B cell (primary cell): ENCODE data around the gene CDC5L. TPM values are rescaled to one million over a fixed set of nuclear protein-coding genes. Genes with fewer than 3 reads are reported as not detected.

Experiments
- ATAC-seq: fragments of 200-7000 bp; cut with Tn5 transposase; one replicate; pipeline ENCODE4 v1.10.0; 2021; ENCODE audit warnings: low read depth, mild to moderate bottlenecking, moderate number of reproducible peaks, moderate library complexity
- CTCF ChIA-PET: fragments of 350-600 bp; sonication (Branson Sonifier 250); formaldehyde crosslinking; loops from one replicate; lab custom pipeline; 2021; ENCODE audit warnings: antibody characterized with exemption, inconsistent platforms; lab: Charles Lee
- POLR2A ChIA-PET: fragments of 350-600 bp; sonication (Branson Sonifier 250); formaldehyde crosslinking; loops from one replicate; lab custom pipeline; 2021; ENCODE audit warnings: antibody characterized with exemption; lab: Charles Lee
- DNase-seq: peaks from one replicate; pipeline ENCODE4 v3.0.0; 2013
- H2AFZ ChIP-seq: 2 replicates; pipeline ENCODE4 v1.6.1; 2012; ENCODE audit warnings: mild to moderate bottlenecking, low read depth, low read length; ENCODE audit not compliant: insufficient read depth, poor library complexity, severe bottlenecking
- H3K27ac ChIP-seq, 2 donors: 1 replicate in 1 of 2; 2 replicates in 1 of 2; pipeline ENCODE4 v1.5.1; 2012 to 2013; ENCODE audit warnings: low read length in 2 of 2, mild to moderate bottlenecking in 2 of 2, moderate library complexity in 1 of 2
- H3K27me3 ChIP-seq, 4 experiments: fragments of 200-600 bp in 1 of 4; sonication (generic) in 1 of 4; replicated peaks in 1 of 4; 1 replicate in 2 of 4; 2 replicates in 2 of 4; pipeline versions ENCODE4 v1.6.1 to v1.7.0; 2013 to 2016; ENCODE audit warnings: low read length in 3 of 4, mild to moderate bottlenecking in 2 of 4, mixed read lengths in 1 of 4, moderate library complexity in 1 of 4; ENCODE audit not compliant: insufficient read depth in 4 of 4, control insufficient read depth in 3 of 4; ENCODE audit errors: control extremely low read depth in 1 of 4
- H3K36me3 ChIP-seq, 2 experiments: replicated peaks in 1 of 2; 1 replicate in 1 of 2; 2 replicates in 1 of 2; pipeline versions ENCODE4 v1.6.1 to v1.7.1; 2013; ENCODE audit warnings: low read length in 1 of 2; ENCODE audit not compliant: insufficient read depth in 2 of 2, control insufficient read depth in 1 of 2; ENCODE audit errors: control extremely low read depth in 1 of 2, extremely low read depth in 1 of 2
- H3K4me1 ChIP-seq, 2 donors: fragments of 200-600 bp in 1 of 2; sonication (generic) in 1 of 2; 1 replicate in 1 of 2; 2 replicates in 1 of 2; pipeline versions ENCODE4 v1.5.1 to v1.6.1; 2013 to 2017; ENCODE audit warnings: low read length in 2 of 2; ENCODE audit not compliant: control insufficient read depth in 2 of 2, insufficient read depth in 2 of 2
- H3K4me2 ChIP-seq: replicated peaks from 2 replicates; pipeline ENCODE3; 2012; ENCODE audit warnings: mild to moderate bottlenecking, low read depth, low read length; ENCODE audit not compliant: poor library complexity, severe bottlenecking
- H3K4me3 ChIP-seq, 5 experiments: fragments of 200-600 bp in 1 of 5; sonication (generic) in 1 of 5; 1 replicate in 3 of 5; 2 replicates in 2 of 5; pipeline versions ENCODE4 v1.5.1 to v1.7.0; 2011 to 2016; ENCODE audit warnings: low read length in 4 of 5, mild to moderate bottlenecking in 4 of 5, low read depth in 2 of 5, control low read depth in 1 of 5, moderate library complexity in 1 of 5; ENCODE audit not compliant: insufficient read depth in 1 of 5; ENCODE audit errors: control extremely low read depth in 1 of 5, extremely low read depth in 1 of 5
- H3K79me2 ChIP-seq: fragments of 200-600 bp; sonication (generic); one replicate; pipeline ENCODE4 v1.6.0; 2016; ENCODE audit warnings: low read length; ENCODE audit not compliant: control insufficient read depth, insufficient read depth
- H3K9ac ChIP-seq: fragments of 200-600 bp; sonication (generic); 2 replicates; pipeline ENCODE4 v1.6.1; 2017; ENCODE audit warnings: mild to moderate bottlenecking, low read length, moderate library complexity
- H3K9me3 ChIP-seq, 3 donors: one replicate each; pipeline versions ENCODE4 v1.6.1 to v1.7.1; 2013; ENCODE audit warnings: low read length in 2 of 3; ENCODE audit not compliant: control insufficient read depth in 2 of 3, insufficient read depth in 1 of 3; ENCODE audit errors: control extremely low read depth in 1 of 3
- H4K20me1 ChIP-seq: 2 replicates; pipeline ENCODE4 v1.6.0; 2012; ENCODE audit warnings: mild to moderate bottlenecking, low read length; ENCODE audit not compliant: insufficient read depth, control insufficient read depth, poor library complexity, severe bottlenecking
- H3K27ac Mint-ChIP-seq: one replicate; pipeline ENCODE4 v1.8.0; 2021; ENCODE audit warnings: mixed read lengths
- H3K27me3 Mint-ChIP-seq: one replicate; pipeline ENCODE4 v1.8.0; 2021; ENCODE audit warnings: mixed read lengths
- H3K4me1 Mint-ChIP-seq: one replicate; pipeline ENCODE4 v1.8.0; 2021; ENCODE audit warnings: mixed read lengths
- H3K4me3 Mint-ChIP-seq: one replicate; pipeline ENCODE4 v1.8.0; 2021; ENCODE audit warnings: mixed read lengths
- H3K9me3 Mint-ChIP-seq: one replicate; pipeline ENCODE4 v1.8.0; 2022; ENCODE audit warnings: mixed read lengths; ENCODE audit not compliant: insufficient read depth
- CTCF ChIP-seq: fragments of 200-600 bp; IDR thresholded peaks from one replicate; pipeline ENCODE4 v1.8.0; 2022; ENCODE audit warnings: antibody characterized with exemption, mild to moderate bottlenecking
- EZH2 ChIP-seq: IDR thresholded peaks from 2 replicates; pipeline ENCODE4 v1.6.1; 2012; ENCODE audit warnings: borderline replicate concordance, low read depth, mild to moderate bottlenecking, moderate library complexity, low read length; ENCODE audit not compliant: insufficient read depth, poor library complexity, severe bottlenecking
- WGBS: methylation state at CpG from one replicate; pipeline ENCODE4 v1.1.5; 2013; ENCODE audit warnings: missing lambda C conversion rate; ENCODE audit not compliant: insufficient coverage; 5-methylcytosine and 5-hydroxymethylcytosine counted together
- intact Hi-C: fragments of 100-400 bp; cut with micrococcal nuclease; formaldehyde crosslinking; loops from one replicate; pipeline ENCODE4 v1.10.0; 2022
- polyA plus RNA-seq: library from polyadenylated mRNA; depleted of rRNA; stranded (reverse); fragments of >200 nt; gene quantifications from 2 replicates; pipeline ENCODE4 v1.2.3, GENCODE V29; 2012
- total RNA-seq, 2 donors: library from RNA; stranded (reverse); fragments of 120-200 nt in 1 of 2; gene quantifications; 1 replicate in 1 of 2; 2 replicates in 1 of 2; pipeline versions ENCODE4 v1.2.3 to v1.2.4, GENCODE V29; 2013 to 2022

CDC5L gene
- total and polyA plus RNA-seq, 2 donors (not counting 1 experiment from before 2014, with no cell fraction given) = 4.1 to 22.2 TPM

GRCh38 chr6:44474643-44475042, 87.1 kb downstream of the CDC5L start:
- Mint-ChIP-seq H3K4me1 (no peaks in the 10 kb centered on the region), H3K27me3 (peaks cover 11% of the 10 kb centered on the region), H3K27ac (no peak overlapping the region), H3K9me3 (no peaks in the 10 kb centered on the region), H3K4me3 (no peak overlapping the region)
- no peak overlapping the region for H3K4me2 ChIP-seq
- H3K9me3 ChIP-seq = no peaks in the 10 kb centered on the region
- no peak overlapping the region for H3K9ac ChIP-seq
- H3K4me3 ChIP-seq = no peak overlapping the region
- ATAC-seq (no peak), DNase-seq (no peak)
- H3K27ac ChIP-seq = no peak overlapping the region
- H3K36me3 ChIP-seq = no peaks in the 10 kb centered on the region
- 67% methylated on average over 1 of the region's 1 CpG for WGBS
- intact Hi-C loops = loop anchor here (5.0 kb wide), 1 partner anchor 1238 kb away; no protein-coding TSS in a partner anchor
- H3K27me3 ChIP-seq = peaks cover 0 to 9% (median 0%) of the 10 kb centered on the region in 4 experiments
- ChIA-PET POLR2A (no interaction called here), CTCF (interaction anchor here (1.6 to 3.9 kb wide), 8 partner anchors 10 to 1449 kb away, joined by 5 to 65 read pairs (median 8); no protein-coding TSS in a partner anchor)
- H3K4me1 ChIP-seq = peaks cover 0 to 6% of the 10 kb centered on the region in 2 donors
- H4K20me1 ChIP-seq = no peaks in the 10 kb centered on the region
- no peaks in the 10 kb centered on the region for H3K79me2 ChIP-seq
- TF ChIP-seq CTCF (no peak), EZH2 (no peak)
- H2AFZ ChIP-seq = no peak overlapping the region

DNA sequence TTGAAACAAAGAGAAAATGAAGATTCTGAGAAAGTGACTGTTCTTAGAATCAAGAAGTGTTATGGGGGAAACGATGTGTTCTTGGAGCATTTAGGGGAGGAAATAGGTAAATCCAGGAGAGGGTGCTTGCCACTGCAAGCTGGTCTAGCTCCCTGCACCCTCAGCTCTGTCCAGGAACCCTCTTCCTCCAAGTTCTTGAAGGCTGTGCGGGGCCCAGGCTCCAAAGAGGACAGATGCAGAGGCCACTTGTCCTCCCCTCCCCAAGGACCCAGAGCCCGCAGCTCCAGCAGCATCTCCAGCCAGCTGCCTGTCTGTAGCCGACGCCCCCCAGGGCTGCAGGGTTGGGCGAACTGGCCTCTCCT, 87.9 kb downstream of the CDC5L start:
- H3K4me3 ChIP-seq = no peak overlapping the region
- H3K4me3 Mint-ChIP-seq = no peak overlapping the region
- POLR2A ChIA-PET = no interaction called here
- peak overlapping the region; percentile 30 for H3K4me2 ChIP-seq
- H3K9me3 Mint-ChIP-seq = no peaks in the 10 kb centered on the region
- TF ChIP-seq CTCF (no peak), EZH2 (no peak)
- peaks cover 0 to 9% (median 0%) of the 10 kb centered on the region in 4 experiments for H3K27me3 ChIP-seq
- no peaks in the 10 kb centered on the region for H3K9me3 ChIP-seq
- ATAC-seq (no peak), DNase-seq (no peak)
- H3K27ac ChIP-seq = no peak overlapping the region
- CTCF ChIA-PET = interaction anchor here (0.8 to 3.9 kb wide), 17 partner anchors 9 to 1935 kb away, joined by 3 to 65 read pairs (median 6); no protein-coding TSS in a partner anchor
- no peaks in the 10 kb centered on the region for H3K4me1 Mint-ChIP-seq
- 38% methylated on average over 6 of the region's 6 CpGs for WGBS
- H3K79me2 ChIP-seq = no peaks in the 10 kb centered on the region
- H3K36me3 ChIP-seq = no peaks in the 10 kb centered on the region
- peaks cover 11% of the 10 kb centered on the region for H3K27me3 Mint-ChIP-seq
- no peak overlapping the region for H2AFZ ChIP-seq
- no peaks in the 10 kb centered on the region for H4K20me1 ChIP-seq
- peaks cover 0 to 6% of the 10 kb centered on the region in 2 donors for H3K4me1 ChIP-seq
- no peak overlapping the region for H3K27ac Mint-ChIP-seq
- intact Hi-C loops = loop anchor here (5.0 kb wide), 1 partner anchor 1237 kb away; no protein-coding TSS in a partner anchor
- no peak overlapping the region for H3K9ac ChIP-seq
